ENCODE data around the gene VHLL.
"Not testable (repeated sequence)": the region's sequence is repeated elsewhere in the genome, so short reads cannot be mapped to it uniquely, and the experiment has no call there.

The VHLL gene

GRCh38 chr1:156298852-156299357 is at the start of gene VHLL:
Gene VHLL, minus strand, starts transcription at chr1:156299307. Its CDS starts 118 bp downstream, at chr1:156299189.
- peak; percentile 38 for DNase-seq (ENCODE audit: low spot score)

- no peak for DNase-seq (ENCODE audit: low spot score)
Measured at GRCh38 chr1:156347331-156347730, 48.2 kb upstream of the VHLL start.

GRCh38 chr1:156346636-156347035 is 47.5 kb upstream of the VHLL start:
- DNase-seq (ENCODE audit: low spot score) = no peak

- DNase-seq (ENCODE audit: low spot score) = not testable (repeated sequence)
Measured at GRCh38 chr1:156346035-156346434, 46.9 kb upstream of the VHLL start.

GRCh38 chr1:156344409-156344808 is 45.3 kb upstream of the VHLL start:
- DNase-seq (ENCODE audit: low spot score) = no peak

GRCh38 chr1:156342166-156342955 is 43.3 kb upstream of the VHLL start:
- no peak for DNase-seq (ENCODE audit: low spot score)

GRCh38 chr1:156338180-156338976 is 39.3 kb upstream of the VHLL start, which contains the start of the genes CCT3 and TSACC:
Gene CCT3, minus strand, starts transcription at chr1:156338292. Its CDS starts 108 bp downstream, at chr1:156338184.
Gene TSACC, plus strand, starts transcription at chr1:156338526. Its CDS starts 1,232 bp downstream, at chr1:156339758.
- peak; percentile 99 for DNase-seq (ENCODE audit: low spot score)

- no peak for DNase-seq (ENCODE audit: low spot score)
Measured at GRCh38 chr1:156337888-156338179, 38.7 kb upstream of the VHLL start.

GRCh38 chr1:156337052-156337887 is 38.2 kb upstream of the VHLL start:
- DNase-seq (ENCODE audit: low spot score) = no peak

- no peak for DNase-seq (ENCODE audit: low spot score)
Measured at GRCh38 chr1:156336242-156336641, 37.1 kb upstream of the VHLL start.

- DNase-seq (ENCODE audit: low spot score) = not testable (repeated sequence)
Measured at GRCh38 chr1:156323179-156323578, 24.1 kb upstream of the VHLL start.

- no peak for DNase-seq (ENCODE audit: low spot score)
Measured at GRCh38 chr1:156320560-156320959, 21.5 kb upstream of the VHLL start.

GRCh38 chr1:156319664-156320063 is 20.6 kb upstream of the VHLL start:
- no peak for DNase-seq (ENCODE audit: low spot score)

- DNase-seq (ENCODE audit: low spot score) = no peak
Measured at GRCh38 chr1:156316909-156317308, 17.8 kb upstream of the VHLL start.

GRCh38 chr1:156310962-156311361 is 11.9 kb upstream of the VHLL start:
- no peak for DNase-seq (ENCODE audit: low spot score)

GRCh38 chr1:156308078-156308477 is 9.0 kb upstream of the VHLL start:
- no peak for DNase-seq (ENCODE audit: low spot score)

GRCh38 chr1:156305215-156305614 is 6.1 kb upstream of the VHLL start:
- no peak for DNase-seq (ENCODE audit: low spot score)

GRCh38 chr1:156303241-156303640 is 4.1 kb upstream of the VHLL start:
- DNase-seq (ENCODE audit: low spot score) = no peak

GRCh38 chr1:156295391-156295947 is 3.6 kb downstream of the VHLL start, which contains the start of gene GLMP:
Gene GLMP, minus strand, starts transcription at chr1:156295679. Its CDS starts 34 bp downstream, at chr1:156295645.
- DNase-seq (ENCODE audit: low spot score) = peak; percentile 70

GRCh38 chr1:156293895-156294294 is 5.2 kb downstream of the VHLL start:
- peak; percentile 25 for DNase-seq (ENCODE audit: low spot score)

GRCh38 chr1:156293098-156293434 is 6.0 kb downstream of the VHLL start:
- peak; percentile 14 for DNase-seq (ENCODE audit: low spot score)

Measured in D341Med (cell line).